ENCODE results near the gene MRPS34.
"Not testable (repeated sequence)": the region's sequence is repeated elsewhere in the genome, so short reads cannot be mapped to it uniquely, and the experiment has no call there.

MRPS34 gene

DNA sequence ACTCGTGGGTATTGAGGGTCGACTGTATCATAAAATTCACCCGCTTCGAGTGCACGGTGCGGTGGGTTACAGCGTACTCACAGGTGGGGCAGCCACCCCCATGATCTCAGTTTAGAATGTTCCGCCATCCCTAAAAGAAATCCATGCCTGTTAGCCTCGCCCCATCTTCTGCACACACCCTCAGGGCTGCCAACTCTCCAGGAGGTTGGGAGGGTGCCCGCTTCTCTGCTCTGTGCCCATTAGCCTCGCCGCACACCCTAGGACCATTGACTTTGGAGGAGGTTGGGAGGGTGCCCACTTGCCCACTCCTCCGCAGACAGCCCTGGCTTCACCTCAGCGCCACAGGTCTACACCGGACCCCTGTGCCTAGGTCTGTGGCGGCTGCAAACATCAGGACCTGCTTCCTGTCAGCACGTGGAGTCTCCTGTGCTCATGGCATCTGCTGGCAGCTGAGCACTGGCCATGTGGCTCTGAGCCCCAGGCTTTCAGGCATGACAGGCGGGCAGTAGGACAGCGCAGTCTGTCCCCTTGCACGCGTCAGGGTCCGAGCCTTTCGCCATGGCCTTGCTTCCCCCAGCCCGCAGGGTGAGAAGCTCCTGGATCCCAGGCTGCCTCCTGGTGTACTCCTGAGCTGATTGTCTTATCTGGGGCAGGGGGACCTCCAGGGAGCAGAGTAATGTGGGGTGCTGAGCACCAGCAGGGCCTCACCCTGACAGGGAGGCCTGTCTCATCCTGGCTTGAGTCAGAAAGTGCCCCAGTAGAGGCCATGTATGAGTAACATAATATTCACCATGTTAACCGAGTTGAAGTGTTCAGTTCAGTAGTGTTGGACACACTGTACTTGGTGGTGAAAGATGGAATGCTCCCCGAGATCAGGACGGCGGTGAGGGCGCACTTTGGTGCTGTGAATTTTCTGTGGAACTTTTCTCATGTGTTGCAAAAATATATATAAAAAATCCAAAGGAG, 23.5 kb downstream of the MRPS34 start:
- DNase-seq (ENCODE audit: low read depth) = no peak

- DNase-seq (ENCODE audit: low read depth) = no peak
Observed at GRCh38 chr16:1747934-1748333, 25.0 kb downstream of the MRPS34 start.

DNA sequence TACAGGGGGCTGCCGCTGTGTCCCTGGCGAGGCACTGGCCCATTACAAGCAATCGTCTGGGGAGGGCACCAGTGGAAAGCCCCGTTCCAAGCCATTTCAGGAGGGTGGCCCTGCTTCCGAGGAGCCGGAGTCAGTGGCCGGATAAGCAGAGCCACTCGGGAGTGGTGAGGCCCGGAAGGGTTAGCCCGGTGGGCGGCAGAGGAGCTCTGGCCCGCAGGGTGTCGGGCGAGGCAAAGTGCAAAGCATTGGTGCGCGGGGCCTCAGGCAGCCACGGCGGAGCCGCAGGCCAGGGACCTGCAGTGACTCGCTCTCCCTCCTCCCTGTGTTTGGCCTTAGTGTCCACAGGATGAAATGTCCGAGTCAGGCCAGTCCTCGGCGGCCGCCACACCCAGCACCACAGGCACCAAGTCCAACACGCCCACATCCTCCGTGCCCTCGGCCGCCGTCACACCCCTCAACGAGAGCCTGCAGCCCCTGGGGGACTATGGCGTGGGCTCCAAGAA, 26.2 kb downstream of the MRPS34 start:
- no peak for DNase-seq (ENCODE audit: low read depth)

DNA sequence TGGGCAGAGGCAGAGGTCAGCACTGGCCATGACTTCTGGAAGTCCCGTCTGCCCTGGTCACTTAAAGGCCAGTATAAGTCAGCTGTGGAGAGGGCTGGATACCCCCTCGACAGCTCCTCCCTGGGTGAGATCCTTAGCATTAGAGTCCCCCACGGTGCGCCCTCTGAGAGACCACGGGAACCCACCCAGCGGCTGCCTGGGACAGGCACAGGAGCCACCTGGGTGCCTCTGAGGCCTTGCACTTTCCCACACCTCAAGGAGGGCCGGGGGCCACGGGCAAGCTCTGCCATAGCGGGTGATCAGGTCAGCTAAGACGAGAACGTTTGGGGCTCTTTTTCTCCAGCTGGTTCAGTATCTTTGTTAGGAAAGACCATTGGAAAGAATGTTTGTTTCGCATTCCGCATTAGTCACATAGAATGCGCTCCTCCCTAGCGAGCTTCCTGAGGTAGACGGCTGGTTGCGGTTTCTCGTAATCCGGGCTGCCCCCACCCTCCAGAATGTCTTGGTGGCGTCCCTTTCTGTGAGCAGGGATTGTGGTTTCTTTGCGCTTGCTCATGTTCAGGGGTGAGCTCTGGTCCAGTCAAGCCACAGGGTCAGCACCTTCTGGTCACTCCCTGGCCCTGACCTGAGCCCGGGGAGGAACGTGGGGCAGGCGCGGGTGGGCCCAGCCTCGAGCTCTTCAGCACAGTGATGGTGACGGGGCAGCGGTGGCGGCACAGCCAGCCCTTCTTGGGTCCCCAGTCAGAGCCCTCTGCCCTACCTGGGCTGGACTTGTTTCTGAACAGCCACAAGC, 26.8 kb downstream of the MRPS34 start:
- DNase-seq (ENCODE audit: low read depth) = no peak

DNA sequence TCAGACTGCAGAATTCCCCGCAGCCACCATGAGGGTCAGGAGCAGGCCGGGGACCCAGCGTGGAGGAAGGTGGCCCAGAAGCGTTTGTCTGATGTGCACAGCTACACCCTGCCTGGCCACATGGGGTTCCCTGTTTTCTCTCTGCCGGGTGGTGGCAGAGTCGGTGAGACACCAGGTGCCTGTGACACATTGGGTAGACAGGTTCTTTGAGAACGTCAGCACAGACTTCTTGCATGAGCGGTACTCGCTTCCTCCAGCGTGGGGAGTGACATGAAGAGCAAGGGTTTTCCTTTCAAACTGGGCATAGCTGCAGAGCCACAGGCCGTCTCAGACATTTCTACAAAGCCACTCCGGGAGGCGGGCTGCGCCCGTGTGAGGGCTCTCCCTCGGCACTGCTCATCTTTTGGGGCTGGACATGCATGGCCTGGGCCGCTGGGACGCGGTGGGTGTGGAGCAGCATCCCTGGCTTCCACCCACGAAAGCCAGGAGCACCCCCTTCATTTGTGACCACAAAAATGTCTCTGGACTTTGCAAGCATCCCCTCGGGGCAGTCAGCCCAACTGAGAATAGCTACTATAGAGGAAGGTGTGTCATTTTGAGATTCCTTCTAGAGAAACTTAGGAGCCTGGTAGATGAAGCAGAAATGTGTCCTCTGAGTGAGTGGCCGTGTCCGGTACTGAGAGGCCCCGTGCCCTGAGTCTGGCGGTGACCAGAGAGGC, 27.6 kb downstream of the MRPS34 start:
- DNase-seq (ENCODE audit: low read depth) = no peak

- no peak for DNase-seq (ENCODE audit: low read depth)
Observed at GRCh38 chr16:1744338-1744840, 28.5 kb downstream of the MRPS34 start.

DNA sequence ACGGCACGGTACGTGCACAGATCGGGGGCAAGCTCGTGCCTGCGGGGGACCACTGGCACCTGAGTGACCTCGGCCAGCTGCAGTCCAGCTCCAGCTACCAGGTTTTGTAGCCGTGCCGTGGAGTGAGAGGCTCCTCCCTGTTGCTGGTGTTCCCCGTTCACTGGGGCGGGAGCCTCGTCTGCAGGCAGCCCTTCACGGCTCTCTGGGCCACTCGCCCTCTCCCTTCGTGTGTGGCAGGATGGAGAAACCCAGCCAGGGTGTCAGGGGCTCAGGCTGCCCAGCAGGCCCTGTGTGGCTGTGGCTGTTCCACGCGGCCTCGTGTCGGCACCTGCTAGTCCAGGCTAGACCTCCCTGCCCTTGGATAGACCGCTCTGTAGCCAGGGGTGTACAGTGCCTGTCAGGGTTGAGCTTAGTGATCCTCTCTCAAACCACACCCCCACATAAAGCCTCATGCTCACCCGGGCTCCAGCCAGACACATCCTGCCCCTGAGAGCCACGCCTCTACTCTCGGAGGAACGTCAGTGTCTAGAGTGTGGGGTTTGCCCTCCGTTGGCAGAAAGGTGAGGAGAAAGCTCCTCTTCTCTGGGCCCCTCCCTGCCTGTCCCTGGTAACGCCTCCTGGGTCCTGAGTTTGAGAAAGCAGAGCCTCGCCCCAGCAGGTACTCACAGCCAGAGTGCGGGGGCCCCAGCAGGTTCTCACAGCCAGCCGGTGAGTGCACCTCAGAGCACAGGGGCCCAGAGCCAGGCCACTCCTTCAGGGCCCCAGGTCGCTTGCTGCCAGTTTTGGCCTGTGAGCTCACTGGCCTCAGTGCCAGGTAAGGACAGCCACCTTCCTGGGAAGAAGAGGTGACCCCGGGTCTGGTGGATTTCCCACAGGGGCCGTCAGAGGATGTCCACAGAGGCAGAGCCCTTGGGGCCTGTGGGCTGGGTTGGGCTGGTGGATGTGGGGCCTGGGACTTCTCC, 29.3 kb downstream of the MRPS34 start:
- DNase-seq (ENCODE audit: low read depth) = no peak

DNA sequence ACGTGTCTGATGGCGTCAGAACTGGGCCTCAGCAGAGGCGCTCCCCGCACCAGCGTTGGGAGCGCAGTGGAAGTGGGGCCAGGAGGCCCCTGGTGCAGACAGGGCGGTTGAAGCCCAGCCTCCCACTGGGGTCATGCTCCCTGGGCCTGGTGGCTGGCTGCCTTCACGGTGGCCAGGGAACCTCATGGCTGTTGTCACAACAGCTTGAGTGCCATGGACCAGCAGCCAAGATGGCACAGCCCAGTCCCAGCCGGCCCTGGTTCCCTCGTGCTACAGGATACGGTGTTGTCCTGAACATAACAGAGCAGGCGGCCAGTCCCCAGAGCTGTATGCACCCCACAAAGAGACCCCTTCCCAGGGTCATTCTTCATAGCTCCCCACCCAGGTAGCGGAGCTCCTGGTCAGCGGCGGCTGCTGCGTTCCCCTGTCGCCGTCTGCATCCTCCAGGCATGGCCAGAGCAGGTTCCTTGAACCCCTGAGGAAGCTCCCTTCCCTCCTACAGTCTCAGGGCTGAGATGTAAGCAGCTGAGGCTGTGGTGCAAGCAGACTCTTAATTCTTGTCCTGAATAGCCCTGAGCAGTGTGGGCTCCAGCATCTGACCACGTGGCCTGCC, 31.3 kb downstream of the MRPS34 start:
- no peak for DNase-seq (ENCODE audit: low read depth)

DNA sequence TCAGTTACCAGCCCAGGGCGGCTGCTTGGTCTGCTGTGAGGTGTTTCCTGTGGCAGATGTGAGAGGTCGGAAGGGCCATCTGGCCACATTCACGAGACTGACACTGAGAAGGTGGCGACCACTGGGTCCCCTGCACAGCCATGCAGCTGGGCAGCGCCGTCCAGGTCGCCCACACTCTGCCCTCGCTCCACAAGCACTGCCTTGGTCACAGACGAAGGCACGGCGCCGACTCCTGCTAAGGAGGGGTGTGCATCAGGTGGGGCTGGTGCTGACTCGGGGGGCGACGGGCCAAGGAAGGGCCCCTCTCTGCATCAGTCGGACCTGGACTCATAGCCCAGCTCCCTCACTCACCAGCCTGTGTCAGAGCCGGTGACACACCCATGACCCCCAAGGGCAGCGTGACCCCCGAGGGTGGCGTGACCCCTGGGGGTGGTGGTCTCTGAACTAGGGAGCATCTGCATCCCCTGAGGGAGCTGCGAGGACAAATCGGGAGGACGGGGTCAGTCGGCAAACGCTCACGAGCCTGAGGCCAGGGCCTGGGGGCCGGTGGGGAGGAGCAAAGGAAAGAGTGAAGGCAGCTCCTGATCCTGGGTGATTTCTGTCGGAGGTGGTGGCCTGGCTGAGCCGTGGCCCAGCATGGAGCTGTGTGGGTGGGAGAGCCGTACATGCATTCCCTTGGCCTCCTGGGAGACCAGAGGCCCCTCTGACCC, 32.0 kb downstream of the MRPS34 start:
- no peak for DNase-seq (ENCODE audit: low read depth)

GRCh38 chr16:1740234-1740633, 32.7 kb downstream of the MRPS34 start:
- DNase-seq (ENCODE audit: low read depth) = no peak

GRCh38 chr16:1734816-1735215, 38.1 kb downstream of the MRPS34 start:
- DNase-seq (ENCODE audit: low read depth) = no peak

DNA sequence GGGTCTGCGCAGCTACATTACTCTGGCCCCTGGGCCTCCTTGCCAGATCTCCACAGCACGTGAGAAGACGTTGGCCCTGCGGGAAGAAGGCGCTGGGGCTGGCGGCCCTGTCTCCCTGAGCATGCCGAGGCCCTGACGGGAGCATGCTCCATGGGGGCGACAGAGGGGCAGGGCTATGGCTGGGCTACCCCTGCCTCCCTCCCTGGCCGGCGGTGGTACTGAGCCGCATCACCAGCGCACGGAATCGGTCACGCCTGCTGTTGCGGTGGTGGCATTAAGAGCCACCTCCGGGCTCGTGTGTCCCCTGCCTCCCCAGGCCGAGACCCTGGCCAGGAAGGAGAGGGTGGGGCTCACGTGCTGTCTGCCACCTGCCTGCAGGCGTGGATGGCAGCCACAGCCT, 38.8 kb downstream of the MRPS34 start:
- DNase-seq (ENCODE audit: low read depth) = no peak

- not testable (repeated sequence) for DNase-seq (ENCODE audit: low read depth)
Observed at GRCh38 chr16:1732551-1732987, 40.4 kb downstream of the MRPS34 start.

DNA sequence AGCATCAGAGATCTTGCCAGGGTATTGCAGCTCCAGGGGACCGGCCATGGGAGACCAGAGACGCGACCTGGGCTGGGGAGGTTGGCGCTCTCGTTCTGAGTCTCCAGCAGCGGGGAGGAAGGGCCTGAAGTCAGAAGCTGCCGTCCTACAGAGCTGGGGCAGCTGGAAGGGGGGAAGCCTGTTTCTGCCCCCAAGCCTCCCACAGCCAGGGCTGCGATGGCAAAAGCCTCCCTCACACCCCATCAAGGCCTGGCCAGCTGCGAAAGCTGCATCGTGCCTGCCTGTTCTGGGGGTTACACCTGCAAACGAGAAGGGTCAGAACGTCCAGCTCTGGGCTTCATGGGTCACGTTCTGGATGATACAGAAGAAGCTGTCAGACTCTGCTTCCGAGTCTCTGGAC, 40.9 kb downstream of the MRPS34 start:
- no peak for DNase-seq (ENCODE audit: low read depth)

DNA sequence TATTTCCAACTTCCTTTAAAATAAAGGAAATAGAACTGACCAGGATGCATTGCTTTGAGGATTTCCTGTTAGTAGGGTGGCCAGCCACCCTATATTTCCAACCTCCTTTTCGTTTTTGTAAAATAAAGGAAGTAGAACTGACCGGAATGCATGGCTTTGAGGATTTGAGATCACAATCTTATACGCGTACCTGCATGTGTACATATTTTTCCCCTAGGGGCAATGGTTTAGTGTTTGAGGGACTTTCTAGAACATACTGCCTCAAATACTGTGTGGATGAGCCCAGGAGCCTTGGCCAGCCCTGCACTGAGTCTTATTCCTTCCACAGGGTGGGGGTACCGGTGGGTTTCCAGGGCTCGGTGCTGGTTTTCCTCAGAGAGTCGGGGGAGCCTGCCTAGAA, 41.3 kb downstream of the MRPS34 start:
- DNase-seq (ENCODE audit: low read depth) = no peak

DNA sequence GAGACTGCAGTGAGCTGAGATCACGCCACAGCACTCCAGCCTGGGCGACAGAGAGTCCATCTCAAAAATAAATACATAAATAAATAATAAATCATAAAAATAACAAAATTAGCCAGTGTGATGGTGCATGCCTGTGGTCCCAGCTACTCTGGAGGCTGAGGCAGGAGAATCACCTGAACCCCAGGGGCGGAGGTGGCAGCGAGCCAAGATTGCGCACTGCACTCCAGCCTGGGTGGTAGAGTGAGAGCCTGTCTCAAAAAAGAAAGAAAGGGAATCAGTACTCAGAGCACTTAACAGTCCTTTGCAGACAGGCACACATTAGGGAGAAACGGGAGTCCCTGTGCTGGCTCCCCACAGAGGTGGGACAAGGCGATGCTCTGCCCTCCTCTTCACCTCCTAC, 41.9 kb downstream of the MRPS34 start:
- DNase-seq (ENCODE audit: low read depth) = no peak

GRCh38 chr16:1729445-1729844, 43.5 kb downstream of the MRPS34 start:
- DNase-seq (ENCODE audit: low read depth) = no peak

DNA sequence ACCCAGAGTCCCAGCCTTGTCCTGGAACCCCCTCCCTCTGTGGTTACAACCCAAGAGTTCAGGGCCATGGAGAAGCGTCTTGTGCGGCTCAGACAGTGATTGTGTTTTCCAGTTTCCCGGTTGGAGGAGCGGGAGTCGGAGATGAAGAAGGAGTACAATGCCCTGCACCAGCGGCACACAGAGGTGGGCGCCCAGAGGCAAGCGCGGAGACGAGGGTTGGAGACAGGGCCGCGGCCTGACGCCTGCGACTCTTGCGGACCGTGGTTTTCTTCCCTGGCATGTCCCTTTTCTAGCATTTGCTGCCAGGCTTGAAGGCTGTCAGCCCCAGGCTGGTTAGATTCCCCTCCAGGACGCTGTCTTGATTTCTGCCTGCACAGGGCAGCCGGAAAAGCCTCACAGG, 43.9 kb downstream of the MRPS34 start:
- no peak for DNase-seq (ENCODE audit: low read depth)
